Measurements from ENCODE around the gene IER2. TPM values are rescaled to one million over a fixed set of nuclear protein-coding genes. Genes with fewer than 3 reads are reported as not detected.

The IER2 gene, protein sequence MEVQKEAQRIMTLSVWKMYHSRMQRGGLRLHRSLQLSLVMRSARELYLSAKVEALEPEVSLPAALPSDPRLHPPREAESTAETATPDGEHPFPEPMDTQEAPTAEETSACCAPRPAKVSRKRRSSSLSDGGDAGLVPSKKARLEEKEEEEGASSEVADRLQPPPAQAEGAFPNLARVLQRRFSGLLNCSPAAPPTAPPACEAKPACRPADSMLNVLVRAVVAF
- 100 to 1,000 TPM in 2 of 9 donors, 10 to 100 TPM in 6, 1 to 10 TPM in 1; 8.8 to 121 (median 59.3) TPM for total RNA-seq
- polyA plus RNA-seq, result 100 to 1,000 TPM in 1 of 3 donors, 10 to 100 TPM in 1, 1 to 10 TPM in 1; 7.4 to 120 (median 97.1) TPM
- long read RNA-seq, donor 1, transcript IER2-203 (1 exons, 2,934 nt), result major isoform, 22 of 22 reads
- long read RNA-seq, donor 1, partial matches to known transcripts, result 0 of 22 reads
- long read RNA-seq, donor 1, other reads (novel, unspliced or antisense), result 0 of 22 reads
- long read RNA-seq, donor 2, transcript IER2-203 (1 exons, 2,934 nt), result major isoform, 40 of 40 reads
- long read RNA-seq, donor 2, partial matches to known transcripts, result 0 of 40 reads
- long read RNA-seq, donor 2, other reads (novel, unspliced or antisense), result 0 of 40 reads
- long read RNA-seq, donor 3, transcript IER2-203 (1 exons, 2,934 nt), result major isoform, 20 of 20 reads
- long read RNA-seq, donor 3, partial matches to known transcripts, result 0 of 20 reads
- long read RNA-seq, donor 3, other reads (novel, unspliced or antisense), result 0 of 20 reads
- long read RNA-seq, donor 4, transcript IER2-203 (1 exons, 2,934 nt), result major isoform, 37 of 37 reads
- long read RNA-seq, donor 4, partial matches to known transcripts, result 0 of 37 reads
- long read RNA-seq, donor 4, other reads (novel, unspliced or antisense), result 0 of 37 reads
- long read RNA-seq, donor 5, transcript IER2-203 (1 exons, 2,934 nt), result major isoform, 207 of 209 reads
- long read RNA-seq, donor 5, partial matches to known transcripts, result 0 of 209 reads
- long read RNA-seq, donor 5, other reads (novel, unspliced or antisense), result 0 of 209 reads
- long read RNA-seq, donor 6, transcript IER2-203 (1 exons, 2,934 nt), result major isoform, 68 of 68 reads
- long read RNA-seq, donor 6, partial matches to known transcripts, result 0 of 68 reads
- long read RNA-seq, donor 6, other reads (novel, unspliced or antisense), result 0 of 68 reads
- long read RNA-seq, donor 7, transcript IER2-203 (1 exons, 2,934 nt), result major isoform, 9 of 9 reads
- long read RNA-seq, donor 7, partial matches to known transcripts, result 0 of 9 reads
- long read RNA-seq, donor 7, other reads (novel, unspliced or antisense), result 0 of 9 reads
- long read RNA-seq, donor 8, transcript IER2-203 (1 exons, 2,934 nt), result major isoform, 40 of 40 reads
- long read RNA-seq, donor 8, partial matches to known transcripts, result 0 of 40 reads
- long read RNA-seq, donor 8, other reads (novel, unspliced or antisense), result 0 of 40 reads
- long read RNA-seq, donor 9, transcript IER2-203 (1 exons, 2,934 nt), result major isoform, 14 of 14 reads
- long read RNA-seq, donor 9, partial matches to known transcripts, result 0 of 14 reads
- long read RNA-seq, donor 9, other reads (novel, unspliced or antisense), result 0 of 14 reads
- long read RNA-seq, donor 10, transcript IER2-203 (1 exons, 2,934 nt), result major isoform, 8 of 8 reads
- long read RNA-seq, donor 10, partial matches to known transcripts, result 0 of 8 reads
- long read RNA-seq, donor 10, other reads (novel, unspliced or antisense), result 0 of 8 reads

DNA sequence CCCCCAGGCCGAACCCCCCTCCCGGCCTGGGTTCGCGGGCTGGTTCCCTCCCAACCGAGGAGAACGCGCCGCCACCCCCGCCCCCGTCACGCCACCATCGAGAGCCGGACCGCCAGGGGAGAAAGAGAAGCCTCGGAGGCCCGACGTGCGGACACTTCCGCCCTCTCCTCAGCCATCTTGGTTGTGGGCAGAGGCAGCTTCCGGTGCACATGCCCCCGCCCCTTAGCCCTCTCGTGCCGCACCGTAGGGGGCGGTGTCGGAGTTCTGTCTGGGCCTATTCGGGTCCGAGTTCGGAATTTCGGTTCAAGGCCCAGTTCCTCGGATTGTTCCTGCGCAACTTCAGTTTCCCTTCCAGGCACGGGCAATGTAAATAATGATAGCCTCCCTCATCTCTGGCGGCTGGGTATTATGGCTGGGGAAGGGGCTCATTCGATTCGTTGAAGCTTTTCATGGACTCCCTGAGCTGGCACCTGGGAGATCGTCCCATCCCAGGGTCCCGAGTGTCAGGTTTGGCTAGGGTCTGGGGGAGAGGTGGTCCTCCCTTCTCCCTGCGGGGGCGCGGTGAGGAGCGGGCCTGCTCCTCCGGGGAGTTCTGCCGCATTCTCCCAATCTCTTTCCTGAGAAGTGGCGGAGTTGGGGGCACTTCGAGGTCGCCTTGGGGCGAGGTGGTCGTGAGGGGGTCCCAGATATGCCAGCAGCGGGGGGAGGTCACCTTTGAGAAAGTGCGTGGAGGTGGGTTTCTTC is at the start of gene IER2, which contains the start of gene STX10:
Gene IER2 (plus strand): TSS at position 225 of the 744 bp plus-strand sequence. CDS start 2,776 bp downstream, outside the sequence.
Gene STX10 (minus strand): TSS at position 189 of the 744 bp plus-strand sequence. CDS start 202 bp downstream, outside the sequence.
- Histone ChIP-seq H3K36me3 (replicated peaks in 1 of 2) (no peaks in the 10 kb centered on the region), H3K4me1 (replicated peaks in 1 of 2) (peaks cover 16 to 27% of the 10 kb centered on the region in 2 donors), H3K4me3 (peak within 1 kb of the TSS; percentile 44 to 88 (median 70)), H3K27me3 (no peaks in the 10 kb centered on the region), H3K9me3 (replicated peaks in 1 of 3) (no peaks in the 10 kb centered on the region), H3K27ac (peak within 1 kb of the TSS; percentile 97 to 100 (median 98))
- 0 to 1% (median 0%) methylated on average over 8 to 50 of the region's 51 CpGs for WGBS, 4 donors
- peak; percentile 96 to 98 (median 97) for DNase-seq
- peak; percentile 81 to 97 for TF ChIP-seq POLR2A (IDR thresholded peaks at IDR 0.05)
- TF ChIP-seq, protein P1, sequence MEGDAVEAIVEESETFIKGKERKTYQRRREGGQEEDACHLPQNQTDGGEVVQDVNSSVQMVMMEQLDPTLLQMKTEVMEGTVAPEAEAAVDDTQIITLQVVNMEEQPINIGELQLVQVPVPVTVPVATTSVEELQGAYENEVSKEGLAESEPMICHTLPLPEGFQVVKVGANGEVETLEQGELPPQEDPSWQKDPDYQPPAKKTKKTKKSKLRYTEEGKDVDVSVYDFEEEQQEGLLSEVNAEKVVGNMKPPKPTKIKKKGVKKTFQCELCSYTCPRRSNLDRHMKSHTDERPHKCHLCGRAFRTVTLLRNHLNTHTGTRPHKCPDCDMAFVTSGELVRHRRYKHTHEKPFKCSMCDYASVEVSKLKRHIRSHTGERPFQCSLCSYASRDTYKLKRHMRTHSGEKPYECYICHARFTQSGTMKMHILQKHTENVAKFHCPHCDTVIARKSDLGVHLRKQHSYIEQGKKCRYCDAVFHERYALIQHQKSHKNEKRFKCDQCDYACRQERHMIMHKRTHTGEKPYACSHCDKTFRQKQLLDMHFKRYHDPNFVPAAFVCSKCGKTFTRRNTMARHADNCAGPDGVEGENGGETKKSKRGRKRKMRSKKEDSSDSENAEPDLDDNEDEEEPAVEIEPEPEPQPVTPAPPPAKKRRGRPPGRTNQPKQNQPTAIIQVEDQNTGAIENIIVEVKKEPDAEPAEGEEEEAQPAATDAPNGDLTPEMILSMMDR (IDR thresholded peaks at IDR 0.05), result peak; percentile 36 to 67 (median 54)
- intact Hi-C loops (cut with DNase I), result no loop called here

DNA sequence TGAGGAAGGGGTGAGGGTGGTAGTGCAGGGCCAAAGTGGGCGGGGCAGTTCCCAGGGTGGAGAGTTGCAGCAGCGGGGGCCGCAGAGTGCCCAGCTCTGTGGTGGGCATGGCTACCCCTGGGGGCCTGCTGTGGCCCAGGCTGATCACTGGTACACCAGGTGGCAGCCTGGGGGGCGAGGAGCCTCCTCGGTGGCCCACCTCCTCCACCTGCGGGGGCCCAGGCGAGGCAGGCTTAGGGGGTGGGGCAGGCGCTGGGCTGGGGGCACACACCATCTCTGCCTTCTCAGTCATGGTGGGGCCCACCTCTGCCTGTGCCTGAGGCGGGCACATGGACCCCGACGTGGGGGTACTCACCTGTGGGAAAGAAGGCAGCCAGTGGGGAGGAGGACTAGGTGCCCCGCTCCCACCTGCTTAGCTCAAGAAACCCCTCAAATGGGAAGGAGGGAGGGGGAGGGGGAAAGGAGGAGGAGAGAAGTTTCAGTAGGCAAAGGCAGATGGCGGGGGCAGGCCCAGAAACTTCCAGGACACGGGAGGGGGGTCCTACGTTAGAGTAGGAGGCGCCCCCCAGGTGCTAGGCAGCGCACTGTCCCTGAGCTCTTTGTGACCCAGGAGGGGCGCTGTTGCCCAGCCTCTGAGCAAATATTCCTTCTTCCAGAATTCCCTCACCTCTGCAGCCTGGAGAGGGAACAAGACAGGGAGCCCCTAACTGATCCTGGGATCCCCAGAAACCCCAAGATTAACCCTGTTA is 49.2 kb upstream of the IER2 start:
- no peaks in the 10 kb centered on the region for H3K9me3 ChIP-seq (replicated peaks in 1 of 3)
- TF ChIP-seq, protein P1 (IDR thresholded peaks at IDR 0.05), result peak in 2 of 6 experiments; percentile 10 to 12
- TF ChIP-seq POLR2A (IDR thresholded peaks at IDR 0.05), result no peak
- no peaks in the 10 kb centered on the region for H3K36me3 ChIP-seq (replicated peaks in 1 of 2)
- H3K4me3 ChIP-seq, result peak overlapping the region in 1 of 4 donors; percentile 53
- peaks cover 8% of the 10 kb centered on the region for H3K27me3 ChIP-seq
- peak overlapping the region in 1 of 5 donors; percentile 93 for H3K27ac ChIP-seq
- peak in 1 of 7 donors; percentile 24 for DNase-seq
- WGBS, 4 donors, result 51 to 62% (median 58%) methylated on average over 5 to 18 of the region's 18 CpGs
- peaks cover 19 to 31% of the 10 kb centered on the region in 2 donors for H3K4me1 ChIP-seq (replicated peaks in 1 of 2)
- intact Hi-C loops (cut with DNase I), result no loop called here

All from adrenal gland (tissue), 19 donors.